ENCODE data around the gene STRBP. TPM values are rescaled to one million over a fixed set of nuclear protein-coding genes. Genes with fewer than 3 reads are reported as not detected.

Gene STRBP
- total and polyA plus RNA-seq, 2 of the 4 experiments (the other 2 are of a cell fraction) = 2.1 to 2.5 TPM

GRCh38 chr9:123304340-123304691, 35.9 kb upstream of the STRBP start:
- no TSS peak for BruUV-seq (replicated peaks)
- H3K4ac ChIP-seq (ENCODE audit: low read depth, low read length) = no peak overlapping the region
- no peak overlapping the region for H2BK20ac ChIP-seq (ENCODE audit: low read depth, low read length)
- no peaks in the 10 kb centered on the region for H3K79me1 ChIP-seq (ENCODE audit: low read depth in 1 of 2, low read length in 2 of 2)
- H2AFZ ChIP-seq (replicated peaks; ENCODE audit: low read length, poor library complexity) = no peak overlapping the region
- H2BK5ac ChIP-seq (ENCODE audit: low read depth, low read length, poor library complexity, severe bottlenecking) = no peak overlapping the region
- H3K36me3 ChIP-seq (ENCODE audit: control insufficient read depth, insufficient read depth, low read length) = no peaks in the 10 kb centered on the region
- peaks cover 43% of the 10 kb centered on the region for H3K27me3 ChIP-seq (ENCODE audit: control insufficient read depth, insufficient read depth, low read length)
- no peak overlapping the region for H4K5ac ChIP-seq (ENCODE audit: low read depth, low read length)
- DNase-seq = no peak
- TF ChIP-seq SMC3 (IDR thresholded peaks at IDR 0.05; ENCODE audit: low read depth, low read length) (no peak), RFX5 (IDR thresholded peaks at IDR 0.05; ENCODE audit: low read depth, low read length) (no peak), MAFK (IDR thresholded peaks at IDR 0.05; ENCODE audit: low read depth, low read length) (no peak), CEBPB (IDR thresholded peaks at IDR 0.05; ENCODE audit: low read depth, low read length) (no peak), USF2 (IDR thresholded peaks at IDR 0.05; ENCODE audit: low read depth, low read length) (no peak), CTCF (conservative IDR thresholded peaks at IDR 0.05; ENCODE audit: low read depth, low read length) (no peak), ELK1 (IDR thresholded peaks at IDR 0.05; ENCODE audit: borderline replicate concordance, low read depth, low read length) (no peak), MXI1 (IDR thresholded peaks at IDR 0.05; ENCODE audit: borderline replicate concordance, low read depth, low read length) (no peak), POLR2A (IDR thresholded peaks at IDR 0.05; ENCODE audit: low read depth, low read length) (no peak)
- in situ Hi-C loops (cut with MboI; ENCODE audit: low sequenced_read_pairs) (no loop called here), intact Hi-C loops (cut with micrococcal nuclease) (no loop called here), dilution Hi-C loops (cut with HindIII; ENCODE audit: low sequenced_read_pairs, unreplicated experiment) (no loop called here)
- H3K27ac ChIP-seq (ENCODE audit: insufficient read depth, low read length) = no peak overlapping the region
- ATAC-seq (ENCODE audit: low read depth) = no peak
- H2BK15ac ChIP-seq (ENCODE audit: low read depth, low read length) = no peak overlapping the region
- no peaks in the 10 kb centered on the region for H3K4me1 ChIP-seq (ENCODE audit: control insufficient read depth, insufficient read depth, low read length)
- H3K18ac ChIP-seq (ENCODE audit: low read depth, low read length) = no peak overlapping the region
- H3K9me1 ChIP-seq (ENCODE audit: insufficient read depth, low read length) = no peaks in the 10 kb centered on the region
- no peak overlapping the region for H2AK5ac ChIP-seq (ENCODE audit: low read depth, low read length)
- WGBS, 2 experiments (ENCODE audit: extremely low coverage in 2 of 2, insufficient read length in 1 of 2) = no CpG with 5 or more reads among the region's 4 CpGs
- no peak overlapping the region for H3K56ac ChIP-seq (ENCODE audit: extremely low read depth, insufficient read depth, low read length)
- POLR2A ChIA-PET (ENCODE audit: unreplicated experiment) = no interaction called here
- H4K20me1 ChIP-seq (ENCODE audit: insufficient read depth, low read length) = no peaks in the 10 kb centered on the region
- H4K91ac ChIP-seq (ENCODE audit: insufficient read depth, low read depth, low read length) = no peak overlapping the region
- no peak overlapping the region for H3K4me3 ChIP-seq (ENCODE audit: insufficient read depth, low read depth, low read length)
- H3K14ac ChIP-seq (replicated peaks; ENCODE audit: low read depth, low read length) = no peak overlapping the region
- no peak overlapping the region for H2BK120ac ChIP-seq (ENCODE audit: low read depth, low read length)
- CTCF ChIA-PET = no interaction called here
- no peak overlapping the region for H3K4me2 ChIP-seq (ENCODE audit: low read depth, low read length)
- no peaks in the 10 kb centered on the region for H3K9me3 ChIP-seq (ENCODE audit: control insufficient read depth, insufficient read depth, low read length)
- H3K9ac ChIP-seq (ENCODE audit: low read depth, low read length) = no peak overlapping the region
- H2AK9ac ChIP-seq (replicated peaks; ENCODE audit: low read depth, low read length, poor library complexity) = no peak overlapping the region
- no peak overlapping the region for H3K23ac ChIP-seq (ENCODE audit: low read depth, low read length)
- no peak overlapping the region for H4K8ac ChIP-seq (ENCODE audit: low read depth in 2 of 2, low read length in 2 of 2)

Data from IMR-90 (cell line).